Measurements from ENCODE around the gene AMN1. TPM values are rescaled to one million over a fixed set of nuclear protein-coding genes. Genes with fewer than 3 reads are reported as not detected.

The AMN1 gene
- total RNA-seq, 1 donor from 2014 or later = 3.9 TPM

- no peaks in the 10 kb centered on the region for H3K36me3 Mint-ChIP-seq (ENCODE audit: low read depth, unreplicated experiment)
- TF ChIP-seq EZH2 (IDR thresholded peaks at IDR 0.05; ENCODE audit: insufficient read depth, low read length) (no peak), CTCF (IDR thresholded peaks at IDR 0.05; ENCODE audit: insufficient read depth, low read depth, low read length) (no peak)
- no peak overlapping the region for H3K9ac ChIP-seq (ENCODE audit: low read length)
- no peaks in the 10 kb centered on the region for H4K20me1 ChIP-seq (ENCODE audit: insufficient read depth, low read length)
- H3K4me2 ChIP-seq (ENCODE audit: low read length) = no peak overlapping the region
- no peak overlapping the region for H3K4me3 Mint-ChIP-seq (ENCODE audit: unreplicated experiment)
- DNase-seq (ENCODE audit: low read depth) (no peak), FAIRE-seq (no peak)
- H3K27ac Mint-ChIP-seq (ENCODE audit: unreplicated experiment) = no peak overlapping the region
- H3K36me3 ChIP-seq (ENCODE audit: insufficient read depth, low read length) = no peaks in the 10 kb centered on the region
- peak overlapping the region; percentile 5 for H2AFZ ChIP-seq (ENCODE audit: low read depth, low read length)
- no peaks in the 10 kb centered on the region for H3K27me3 ChIP-seq (ENCODE audit: insufficient read depth, low read length)
- no peaks in the 10 kb centered on the region for H3K79me2 ChIP-seq (ENCODE audit: insufficient read depth, low read length)
- H3K9me3 Mint-ChIP-seq (ENCODE audit: unreplicated experiment) = no peaks in the 10 kb centered on the region
- peaks cover 1% of the 10 kb centered on the region for H3K4me1 Mint-ChIP-seq (ENCODE audit: low read depth, unreplicated experiment)
- no peak overlapping the region for H3K4me3 ChIP-seq (ENCODE audit: insufficient read depth, low read depth, low read length)
- H3K9me3 ChIP-seq (ENCODE audit: insufficient read depth, low read depth, low read length) = no peaks in the 10 kb centered on the region
- H3K4me1 ChIP-seq (ENCODE audit: insufficient read depth, low read length) = peaks cover 4% of the 10 kb centered on the region
- H3K27ac ChIP-seq (ENCODE audit: low read depth, low read length) = no peak overlapping the region
- no peaks in the 10 kb centered on the region for H3K27me3 Mint-ChIP-seq (ENCODE audit: low read depth, unreplicated experiment)
Measured at GRCh38 chr12:31655792-31656191, 73.0 kb downstream of the AMN1 start.

GRCh38 chr12:31655208-31655607 lies 73.6 kb downstream of the AMN1 start:
- Histone ChIP-seq H3K27me3 (ENCODE audit: insufficient read depth, low read length) (no peaks in the 10 kb centered on the region), H3K9me3 (ENCODE audit: insufficient read depth, low read depth, low read length) (no peaks in the 10 kb centered on the region), H3K36me3 (ENCODE audit: insufficient read depth, low read length) (no peaks in the 10 kb centered on the region), H3K79me2 (ENCODE audit: insufficient read depth, low read length) (no peaks in the 10 kb centered on the region), H3K4me1 (ENCODE audit: insufficient read depth, low read length) (peaks cover 4% of the 10 kb centered on the region), H3K4me2 (ENCODE audit: low read length) (no peak overlapping the region), H3K9ac (ENCODE audit: low read length) (no peak overlapping the region), H4K20me1 (ENCODE audit: insufficient read depth, low read length) (no peaks in the 10 kb centered on the region), H2AFZ (ENCODE audit: low read depth, low read length) (no peak overlapping the region), H3K4me3 (ENCODE audit: insufficient read depth, low read depth, low read length) (no peak overlapping the region), H3K27ac (ENCODE audit: low read depth, low read length) (no peak overlapping the region)
- Mint-ChIP-seq H3K27me3 (ENCODE audit: low read depth, unreplicated experiment) (no peaks in the 10 kb centered on the region), H3K4me3 (ENCODE audit: unreplicated experiment) (no peak overlapping the region), H3K9me3 (ENCODE audit: unreplicated experiment) (no peaks in the 10 kb centered on the region), H3K27ac (ENCODE audit: unreplicated experiment) (no peak overlapping the region), H3K36me3 (ENCODE audit: low read depth, unreplicated experiment) (no peaks in the 10 kb centered on the region), H3K4me1 (ENCODE audit: low read depth, unreplicated experiment) (peaks cover 1% of the 10 kb centered on the region)
- no peak for TF ChIP-seq EZH2 (IDR thresholded peaks at IDR 0.05; ENCODE audit: insufficient read depth, low read length)
- no peak for TF ChIP-seq CTCF (IDR thresholded peaks at IDR 0.05; ENCODE audit: insufficient read depth, low read depth, low read length)
- DNase-seq (ENCODE audit: low read depth) (no peak), FAIRE-seq (no peak)

- no peaks in the 10 kb centered on the region for H3K36me3 ChIP-seq (ENCODE audit: insufficient read depth, low read length)
- no peaks in the 10 kb centered on the region for H3K36me3 Mint-ChIP-seq (ENCODE audit: low read depth, unreplicated experiment)
- H3K4me2 ChIP-seq (ENCODE audit: low read length) = no peak overlapping the region
- TF ChIP-seq EZH2 (IDR thresholded peaks at IDR 0.05; ENCODE audit: insufficient read depth, low read length) (no peak), CTCF (IDR thresholded peaks at IDR 0.05; ENCODE audit: insufficient read depth, low read depth, low read length) (no peak)
- no peak overlapping the region for H3K4me3 Mint-ChIP-seq (ENCODE audit: unreplicated experiment)
- no peak overlapping the region for H3K27ac ChIP-seq (ENCODE audit: low read depth, low read length)
- no peaks in the 10 kb centered on the region for H4K20me1 ChIP-seq (ENCODE audit: insufficient read depth, low read length)
- FAIRE-seq (no peak), DNase-seq (ENCODE audit: low read depth) (no peak)
- H3K27ac Mint-ChIP-seq (ENCODE audit: unreplicated experiment) = no peak overlapping the region
- no peak overlapping the region for H2AFZ ChIP-seq (ENCODE audit: low read depth, low read length)
- no peaks in the 10 kb centered on the region for H3K27me3 ChIP-seq (ENCODE audit: insufficient read depth, low read length)
- no peaks in the 10 kb centered on the region for H3K9me3 Mint-ChIP-seq (ENCODE audit: unreplicated experiment)
- H3K79me2 ChIP-seq (ENCODE audit: insufficient read depth, low read length) = no peaks in the 10 kb centered on the region
- no peaks in the 10 kb centered on the region for H3K4me1 ChIP-seq (ENCODE audit: insufficient read depth, low read length)
- H3K9me3 ChIP-seq (ENCODE audit: insufficient read depth, low read depth, low read length) = no peaks in the 10 kb centered on the region
- H3K4me3 ChIP-seq (ENCODE audit: insufficient read depth, low read depth, low read length) = no peak overlapping the region
- no peak overlapping the region for H3K9ac ChIP-seq (ENCODE audit: low read length)
- no peaks in the 10 kb centered on the region for H3K27me3 Mint-ChIP-seq (ENCODE audit: low read depth, unreplicated experiment)
- peaks cover 1% of the 10 kb centered on the region for H3K4me1 Mint-ChIP-seq (ENCODE audit: low read depth, unreplicated experiment)
Measured at GRCh38 chr12:31651893-31652521, 76.8 kb downstream of the AMN1 start.
